Measurements from ENCODE around the gene CDH8.
"Not testable (repeated sequence)": the region's sequence is repeated elsewhere in the genome, so short reads cannot be mapped to it uniquely, and the experiment has no call there.

The CDH8 gene

GRCh38 chr16:61798741-61799140, 237.5 kb downstream of the CDH8 start:
- no peak for TF ChIP-seq CTCF (IDR thresholded peaks at IDR 0.05)
- Histone ChIP-seq H3K4me3 (no peak overlapping the region), H3K27ac (no peak overlapping the region)
- DNase-seq (ENCODE audit: low spot score), result no peak

- TF ChIP-seq CTCF (IDR thresholded peaks at IDR 0.05), result no peak
- DNase-seq (ENCODE audit: low spot score), result no peak
- Histone ChIP-seq H3K27ac (no peak overlapping the region), H3K4me3 (no peak overlapping the region)
Measured at GRCh38 chr16:61797961-61798507, 238.2 kb downstream of the CDH8 start.

GRCh38 chr16:61797296-61797795, 238.9 kb downstream of the CDH8 start:
- Histone ChIP-seq H3K27ac (no peak overlapping the region), H3K4me3 (no peak overlapping the region)
- no peak for TF ChIP-seq CTCF (IDR thresholded peaks at IDR 0.05)
- DNase-seq (ENCODE audit: low spot score), result no peak

GRCh38 chr16:61792194-61792909, 243.9 kb downstream of the CDH8 start:
- no peak overlapping the region for H3K27ac ChIP-seq
- TF ChIP-seq CTCF (IDR thresholded peaks at IDR 0.05), result no peak
- H3K4me3 ChIP-seq, result no peak overlapping the region
- no peak for DNase-seq (ENCODE audit: low spot score)

- no peak overlapping the region for H3K4me3 ChIP-seq
- DNase-seq (ENCODE audit: low spot score), result no peak
- no peak for TF ChIP-seq CTCF (IDR thresholded peaks at IDR 0.05)
- H3K27ac ChIP-seq, result no peak overlapping the region
Measured at GRCh38 chr16:61791464-61791863, 244.8 kb downstream of the CDH8 start.

- DNase-seq (ENCODE audit: low spot score); H3K27ac ChIP-seq; H3K4me3 ChIP-seq: not testable (repeated sequence)
Measured at GRCh38 chr16:61781855-61782254, 254.4 kb downstream of the CDH8 start.

GRCh38 chr16:61780161-61780560, 256.1 kb downstream of the CDH8 start:
- no peak for DNase-seq (ENCODE audit: low spot score)
- TF ChIP-seq CTCF (IDR thresholded peaks at IDR 0.05), result no peak
- Histone ChIP-seq H3K27ac (no peak overlapping the region), H3K4me3 (no peak overlapping the region)
